Panc1 (cell line): ENCODE data around the gene SHBG.

Experiments used
- CTCF ChIP-seq: fragments of 450-650 bp; IDR thresholded peaks from 2 replicates; pipeline ENCODE4 v1.5.1; 2017; ENCODE audit warnings: mild to moderate bottlenecking
- REST ChIP-seq, 2 experiments: IDR thresholded peaks; 2 replicates each; pipeline ENCODE4 v1.6.1; 2011 to 2012; ENCODE audit warnings: low read depth in 2 of 2, control low read depth in 1 of 2, low read length in 1 of 2, mild to moderate bottlenecking in 1 of 2, moderate library complexity in 1 of 2; ENCODE audit not compliant: insufficient read depth in 1 of 2
- SIN3A ChIP-seq: IDR thresholded peaks from 2 replicates; pipeline ENCODE4 v1.6.1; 2012; ENCODE audit warnings: low read depth, mild to moderate bottlenecking, low read length, moderate library complexity, borderline replicate concordance; ENCODE audit not compliant: insufficient read depth
- TCF7L2 ChIP-seq: IDR thresholded peaks from 2 replicates; pipeline ENCODE4 v1.6.1; 2011; ENCODE audit warnings: mild to moderate bottlenecking, low read depth, low read length, inconsistent platforms

- TF ChIP-seq TCF7L2, result no peak
- no peak; the same call in 1 of the 2 replicates for TF ChIP-seq CTCF
- no peak for TF ChIP-seq SIN3A
- no peak for TF ChIP-seq REST (IDR thresholded peaks at IDR 0.05; ENCODE audit: insufficient read depth in 1 of 2, low read depth in 2 of 2, low read length in 1 of 2)
Observed at GRCh38 chr17:7634384-7634783, 4.4 kb downstream of the SHBG start.
